DND-41 (cell line): ENCODE measurements around the gene SAFB2.

Experiments
- ATAC-seq: fragments of 200-7000 bp; cut with Tn5 transposase; 3 replicates; pipeline ENCODE4 v1.9.1; 2021; ENCODE audit warnings: low read depth; ENCODE audit not compliant: insufficient read depth
- DNase-seq: peaks from one replicate; pipeline ENCODE4 v3.0.0-alpha.2; 2020
- H2AFZ ChIP-seq: 2 replicates; pipeline ENCODE4 v1.6.0; 2012; ENCODE audit warnings: low read depth, low read length
- H3K27ac ChIP-seq: 2 replicates; pipeline ENCODE4 v1.5.1; 2012; ENCODE audit warnings: low read length, inconsistent platforms
- H3K27me3 ChIP-seq: fragments of 200-600 bp; sonication (generic); 2 replicates; pipeline ENCODE4 v1.6.0; 2012; ENCODE audit warnings: low read length, mild to moderate bottlenecking, inconsistent platforms; ENCODE audit not compliant: insufficient read depth, poor library complexity
- H3K36me3 ChIP-seq: 2 replicates; pipeline ENCODE4 v1.5.1; 2012; ENCODE audit warnings: low read length, inconsistent platforms; ENCODE audit not compliant: insufficient read depth
- H3K4me1 ChIP-seq: 2 replicates; pipeline ENCODE4 v1.5.1; 2012; ENCODE audit warnings: mild to moderate bottlenecking, low read length; ENCODE audit not compliant: insufficient read depth
- H3K4me2 ChIP-seq: 2 replicates; pipeline ENCODE4 v1.6.0; 2012; ENCODE audit warnings: mild to moderate bottlenecking, moderate library complexity, low read length, inconsistent platforms; ENCODE audit not compliant: insufficient read depth
- H3K4me3 ChIP-seq, 2 experiments: fragments of 200-600 bp in 1 of 2; shearing (Covaris generic) in 1 of 2; 2 replicates each; pipeline ENCODE4 v1.5.1; 2012 to 2016; ENCODE audit warnings: inconsistent platforms in 2 of 2, low read length in 2 of 2, mild to moderate bottlenecking in 2 of 2, low read depth in 1 of 2, moderate library complexity in 1 of 2
- H3K79me2 ChIP-seq: 2 replicates; pipeline ENCODE4 v1.6.0; 2012; ENCODE audit warnings: low read length, inconsistent platforms; ENCODE audit not compliant: insufficient read depth
- H3K9ac ChIP-seq: 2 replicates; pipeline ENCODE4 v1.6.0; 2012; ENCODE audit warnings: low read depth, mild to moderate bottlenecking, inconsistent platforms, low read length, moderate library complexity
- H3K9me3 ChIP-seq: 2 replicates; pipeline ENCODE4 v1.5.1; 2012; ENCODE audit warnings: low read length, moderate library complexity, mild to moderate bottlenecking, inconsistent platforms; ENCODE audit not compliant: insufficient read depth, severe bottlenecking
- H4K20me1 ChIP-seq: 2 replicates; pipeline ENCODE4 v1.6.0; 2012; ENCODE audit warnings: low read length; ENCODE audit not compliant: insufficient read depth
- CTCF ChIP-seq: IDR thresholded peaks from 2 replicates; pipeline ENCODE4 v1.5.1; 2012; ENCODE audit warnings: borderline replicate concordance, low read length, moderate library complexity, mild to moderate bottlenecking; ENCODE audit not compliant: poor library complexity, severe bottlenecking; ENCODE audit errors: extremely low read depth
- EZH2 ChIP-seq: IDR thresholded peaks from 3 replicates; pipeline ENCODE4 v1.6.1; 2012; ENCODE audit warnings: borderline replicate concordance, low read depth, mild to moderate bottlenecking, moderate library complexity, low read length, inconsistent platforms; ENCODE audit not compliant: severe bottlenecking

Gene SAFB2

GRCh38 chr19:5632657-5633056 is 10.1 kb upstream of the SAFB2 start:
- no peak overlapping the region for H3K9ac ChIP-seq
- H2AFZ ChIP-seq = no peak overlapping the region
- peaks cover 98% of the 10 kb centered on the region for H3K79me2 ChIP-seq
- ATAC-seq (no peak), DNase-seq (no peak)
- no peak overlapping the region for H3K4me2 ChIP-seq
- H3K4me1 ChIP-seq = peaks cover 14% of the 10 kb centered on the region
- H4K20me1 ChIP-seq = peaks cover 83% of the 10 kb centered on the region
- no peak for TF ChIP-seq EZH2
- no peak for TF ChIP-seq CTCF
- H3K27me3 ChIP-seq = no peaks in the 10 kb centered on the region
- no peak overlapping the region for H3K4me3 ChIP-seq
- no peaks in the 10 kb centered on the region for H3K9me3 ChIP-seq
- no peak overlapping the region for H3K27ac ChIP-seq
- peaks cover 85% of the 10 kb centered on the region for H3K36me3 ChIP-seq

- Histone ChIP-seq H3K4me1 (peaks cover 18% of the 10 kb centered on the region), H3K9me3 (no peaks in the 10 kb centered on the region), H3K27me3 (no peaks in the 10 kb centered on the region), H3K27ac (no peak overlapping the region), H3K79me2 (peaks cover 98% of the 10 kb centered on the region), H3K4me3 (no peak overlapping the region), H3K36me3 (peaks cover 85% of the 10 kb centered on the region), H3K9ac (no peak overlapping the region), H3K4me2 (no peak overlapping the region), H2AFZ (no peak overlapping the region), H4K20me1 (peaks cover 83% of the 10 kb centered on the region)
- ATAC-seq (no peak), DNase-seq (no peak)
- no peak for TF ChIP-seq CTCF
- no peak for TF ChIP-seq EZH2
Measured at GRCh38 chr19:5632241-5632612, 9.7 kb upstream of the SAFB2 start.

DNA sequence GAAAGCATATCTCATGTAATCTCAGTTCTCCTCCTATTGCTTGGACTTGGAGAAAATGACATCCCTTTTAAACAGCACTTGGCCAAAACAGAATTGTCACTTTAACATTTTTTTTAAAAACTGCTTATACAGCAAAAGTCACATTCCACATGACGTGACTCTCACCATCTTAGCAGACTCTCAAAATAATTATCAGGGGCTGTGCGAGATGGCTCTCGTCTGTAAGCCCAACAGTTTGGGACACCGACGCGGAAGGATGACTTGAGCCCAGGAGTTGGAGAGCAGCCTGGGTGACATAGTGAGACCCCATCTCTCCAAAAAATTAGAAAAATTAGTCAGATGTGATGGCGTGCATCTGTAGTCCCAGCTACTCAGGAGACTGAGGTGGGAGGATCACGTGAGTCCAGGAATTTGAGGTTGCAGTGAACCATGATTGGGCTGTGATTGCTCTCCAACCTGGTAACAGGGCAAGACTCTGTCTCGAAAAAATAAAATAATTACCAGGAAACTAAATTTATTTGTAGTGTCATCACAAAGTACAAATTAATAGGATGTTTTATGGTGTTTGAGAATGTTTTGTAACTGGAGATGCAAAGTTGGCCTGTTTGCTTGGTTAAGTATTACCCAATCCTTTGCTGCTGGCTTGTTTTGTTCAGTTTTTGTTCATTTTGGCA is 9.1 kb upstream of the SAFB2 start:
- H3K36me3 ChIP-seq = peaks cover 87% of the 10 kb centered on the region
- DNase-seq (no peak), ATAC-seq (no peak)
- H3K27ac ChIP-seq = no peak overlapping the region
- H3K9me3 ChIP-seq = no peaks in the 10 kb centered on the region
- no peak for TF ChIP-seq EZH2
- TF ChIP-seq CTCF = no peak
- H2AFZ ChIP-seq = no peak overlapping the region
- H4K20me1 ChIP-seq = peaks cover 88% of the 10 kb centered on the region
- H3K27me3 ChIP-seq = no peaks in the 10 kb centered on the region
- no peak overlapping the region for H3K9ac ChIP-seq
- H3K4me3 ChIP-seq = no peak overlapping the region
- H3K79me2 ChIP-seq = peaks cover 98% of the 10 kb centered on the region
- H3K4me1 ChIP-seq = peaks cover 23% of the 10 kb centered on the region
- H3K4me2 ChIP-seq = no peak overlapping the region
